ENCODE measurements around the gene MTHFSD.

Gene MTHFSD

DNA sequence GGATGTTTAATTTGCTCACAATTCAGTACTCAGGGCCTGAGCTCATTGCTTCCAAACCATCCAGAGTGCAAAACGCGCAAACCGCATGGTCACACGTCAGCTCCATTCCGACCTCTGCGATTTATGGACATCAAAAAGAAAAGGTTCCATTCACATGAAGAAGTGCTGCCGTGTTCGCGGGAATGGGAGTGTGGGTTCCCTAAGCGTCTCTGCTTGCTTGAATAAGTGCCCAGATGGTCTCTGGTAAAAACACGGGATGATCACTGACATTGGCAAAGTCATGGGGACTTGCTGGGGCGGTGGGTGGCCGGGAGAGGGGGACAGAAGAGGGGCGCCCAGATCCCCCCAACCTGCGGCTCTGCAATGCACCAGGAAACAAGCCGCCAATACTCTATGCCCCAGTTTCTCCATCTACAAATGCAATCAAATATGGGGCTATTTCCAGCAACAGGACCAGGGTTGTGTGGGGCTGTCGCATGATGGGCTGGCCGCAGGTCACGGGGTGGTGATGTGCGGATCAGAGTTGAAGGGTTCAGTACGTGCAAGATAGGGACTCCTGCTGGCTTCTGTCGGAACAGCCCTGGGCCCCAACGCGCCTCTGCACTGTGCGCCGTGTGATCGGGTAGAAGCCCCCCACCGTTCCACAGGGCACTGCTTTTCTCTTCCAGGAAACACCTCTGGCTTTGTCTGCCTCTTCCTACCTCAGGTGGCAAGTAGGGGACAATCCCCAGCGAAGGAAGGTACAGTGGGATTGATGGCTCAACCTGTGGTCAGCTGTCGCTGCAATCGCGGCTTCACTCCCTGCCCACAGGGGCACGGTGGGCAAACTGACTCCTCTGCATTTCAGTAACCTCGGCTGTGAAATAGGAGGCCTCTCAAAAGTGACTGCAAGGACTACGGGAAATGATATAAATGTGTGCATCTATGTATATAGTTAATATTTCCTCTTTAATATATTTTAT is 33.5 kb downstream of the MTHFSD start:
- no peaks in the 10 kb centered on the region for H3K79me2 ChIP-seq (ENCODE audit: control insufficient read depth, insufficient read depth, low read length)
- no CpG with 5 or more reads among the region's 35 CpGs for WGBS (ENCODE audit: extremely low coverage, insufficient coverage, low lambda C conversion rate)
- H3K27me3 ChIP-seq (ENCODE audit: insufficient read depth, low read length, poor library complexity) = peaks cover 6% of the 10 kb centered on the region
- no peak overlapping the region for H3K4me3 ChIP-seq (ENCODE audit: low read length)
- no peak overlapping the region for H2BK5ac ChIP-seq (ENCODE audit: low read length)
- H3K4ac ChIP-seq (ENCODE audit: low read depth, low read length) = no peak overlapping the region
- H3K56ac ChIP-seq (ENCODE audit: low read length) = no peak overlapping the region
- H4K5ac ChIP-seq (ENCODE audit: low read length) = no peak overlapping the region
- H3K27ac ChIP-seq (ENCODE audit: low read depth, low read length) = no peak overlapping the region
- no peaks in the 10 kb centered on the region for H3K36me3 ChIP-seq (ENCODE audit: control insufficient read depth, insufficient read depth, low read length)
- no peak overlapping the region for H2AK5ac ChIP-seq (ENCODE audit: low read length)
- no peak for DNase-seq
- no peaks in the 10 kb centered on the region for H3K79me1 ChIP-seq (ENCODE audit: low read length)
- no peak overlapping the region for H3K4me2 ChIP-seq (ENCODE audit: low read length)
- no peak overlapping the region for H3K23ac ChIP-seq (ENCODE audit: low read length)
- no peak overlapping the region for H3K9ac ChIP-seq (ENCODE audit: low read length)
- H2BK15ac ChIP-seq (replicated peaks; ENCODE audit: low read depth) = no peak overlapping the region
- H3K18ac ChIP-seq (ENCODE audit: low read length) = no peak overlapping the region
- no peak overlapping the region for H4K8ac ChIP-seq (ENCODE audit: low read depth, low read length)
- no peak overlapping the region for H2BK120ac ChIP-seq (ENCODE audit: low read depth, low read length)
- H3K4me1 ChIP-seq (ENCODE audit: control insufficient read depth, low read depth, low read length) = no peaks in the 10 kb centered on the region

DNA sequence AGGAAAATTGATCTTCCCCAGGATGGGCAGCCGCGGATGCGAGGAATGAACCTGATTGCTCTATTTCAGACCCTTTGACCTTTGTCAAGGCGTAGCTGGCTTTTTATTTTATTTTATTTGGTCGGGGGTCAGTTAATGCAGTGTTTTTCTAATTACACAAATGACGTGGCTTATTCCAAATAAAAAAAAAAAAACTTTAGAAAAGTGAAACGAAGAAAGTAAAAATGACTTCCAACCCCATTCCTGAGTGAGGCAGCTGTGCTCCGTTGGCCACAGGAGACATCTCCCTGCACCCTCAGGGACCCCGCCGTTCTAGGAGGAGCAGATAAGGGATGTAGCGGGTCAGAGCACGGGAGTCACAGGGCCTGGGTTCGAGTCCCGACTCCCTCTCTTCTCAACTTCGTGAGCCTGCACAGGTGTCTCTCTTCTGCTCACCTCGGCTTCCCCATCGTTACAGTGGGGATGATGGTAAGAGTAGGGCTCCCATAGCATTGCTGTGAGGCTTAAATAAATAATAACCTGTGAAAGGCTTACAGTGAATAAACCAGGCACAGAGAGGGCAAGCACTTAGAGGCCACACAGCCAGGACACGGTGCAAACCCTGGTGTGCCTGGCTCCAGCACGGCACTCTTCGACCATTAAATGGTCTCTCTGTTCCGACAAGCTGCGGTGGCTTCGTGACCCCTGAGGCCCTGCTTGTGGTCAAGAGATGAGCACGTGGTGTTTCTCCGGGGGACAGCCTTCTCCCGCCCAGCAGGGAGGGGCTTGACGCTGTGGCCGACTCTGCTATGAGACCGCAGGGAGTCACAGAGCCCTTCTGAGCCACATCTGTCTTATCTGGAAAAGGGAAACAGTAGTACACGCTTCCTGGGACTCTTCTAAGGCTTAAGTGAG is 34.5 kb downstream of the MTHFSD start:
- Histone ChIP-seq H3K4me3 (ENCODE audit: low read length) (no peak overlapping the region), H4K5ac (ENCODE audit: low read length) (no peak overlapping the region), H3K56ac (ENCODE audit: low read length) (no peak overlapping the region), H3K18ac (ENCODE audit: low read length) (no peak overlapping the region), H3K4ac (ENCODE audit: low read depth, low read length) (no peak overlapping the region), H3K36me3 (ENCODE audit: control insufficient read depth, insufficient read depth, low read length) (no peaks in the 10 kb centered on the region), H2BK5ac (ENCODE audit: low read length) (no peak overlapping the region), H3K79me1 (ENCODE audit: low read length) (no peaks in the 10 kb centered on the region), H3K4me1 (ENCODE audit: control insufficient read depth, low read depth, low read length) (no peaks in the 10 kb centered on the region), H3K9ac (ENCODE audit: low read length) (no peak overlapping the region), H3K27ac (ENCODE audit: low read depth, low read length) (no peak overlapping the region), H3K23ac (ENCODE audit: low read length) (no peak overlapping the region), H3K27me3 (ENCODE audit: insufficient read depth, low read length, poor library complexity) (peaks cover 12% of the 10 kb centered on the region), H3K4me2 (ENCODE audit: low read length) (no peak overlapping the region), H2BK15ac (replicated peaks; ENCODE audit: low read depth) (no peak overlapping the region), H4K8ac (ENCODE audit: low read depth, low read length) (no peak overlapping the region), H3K79me2 (ENCODE audit: control insufficient read depth, insufficient read depth, low read length) (no peaks in the 10 kb centered on the region), H2BK120ac (ENCODE audit: low read depth, low read length) (no peak overlapping the region), H2AK5ac (ENCODE audit: low read length) (no peak overlapping the region)
- WGBS (ENCODE audit: extremely low coverage, insufficient coverage, low lambda C conversion rate) = no CpG with 5 or more reads among the region's 30 CpGs
- no peak for DNase-seq

GRCh38 chr16:86519649-86520316 is 35.3 kb downstream of the MTHFSD start:
- Histone ChIP-seq H3K23ac (ENCODE audit: low read length) (no peak overlapping the region), H3K56ac (ENCODE audit: low read length) (peak overlapping the region; percentile 19), H3K4ac (ENCODE audit: low read depth, low read length) (no peak overlapping the region), H2AK5ac (ENCODE audit: low read length) (no peak overlapping the region), H3K4me3 (ENCODE audit: low read length) (no peak overlapping the region), H2BK15ac (replicated peaks; ENCODE audit: low read depth) (no peak overlapping the region), H4K8ac (ENCODE audit: low read depth, low read length) (no peak overlapping the region), H3K9ac (ENCODE audit: low read length) (no peak overlapping the region), H3K27me3 (ENCODE audit: insufficient read depth, low read length, poor library complexity) (peaks cover 19% of the 10 kb centered on the region), H3K36me3 (ENCODE audit: control insufficient read depth, insufficient read depth, low read length) (no peaks in the 10 kb centered on the region), H3K4me2 (ENCODE audit: low read length) (no peak overlapping the region), H3K79me2 (ENCODE audit: control insufficient read depth, insufficient read depth, low read length) (no peaks in the 10 kb centered on the region), H3K27ac (ENCODE audit: low read depth, low read length) (no peak overlapping the region), H4K5ac (ENCODE audit: low read length) (no peak overlapping the region), H2BK120ac (ENCODE audit: low read depth, low read length) (no peak overlapping the region), H3K4me1 (ENCODE audit: control insufficient read depth, low read depth, low read length) (no peaks in the 10 kb centered on the region), H2BK5ac (ENCODE audit: low read length) (no peak overlapping the region), H3K79me1 (ENCODE audit: low read length) (no peaks in the 10 kb centered on the region), H3K18ac (ENCODE audit: low read length) (no peak overlapping the region)
- DNase-seq = peak; percentile 60
- no CpG with 5 or more reads among the region's 31 CpGs for WGBS (ENCODE audit: extremely low coverage, insufficient coverage, low lambda C conversion rate)

DNA sequence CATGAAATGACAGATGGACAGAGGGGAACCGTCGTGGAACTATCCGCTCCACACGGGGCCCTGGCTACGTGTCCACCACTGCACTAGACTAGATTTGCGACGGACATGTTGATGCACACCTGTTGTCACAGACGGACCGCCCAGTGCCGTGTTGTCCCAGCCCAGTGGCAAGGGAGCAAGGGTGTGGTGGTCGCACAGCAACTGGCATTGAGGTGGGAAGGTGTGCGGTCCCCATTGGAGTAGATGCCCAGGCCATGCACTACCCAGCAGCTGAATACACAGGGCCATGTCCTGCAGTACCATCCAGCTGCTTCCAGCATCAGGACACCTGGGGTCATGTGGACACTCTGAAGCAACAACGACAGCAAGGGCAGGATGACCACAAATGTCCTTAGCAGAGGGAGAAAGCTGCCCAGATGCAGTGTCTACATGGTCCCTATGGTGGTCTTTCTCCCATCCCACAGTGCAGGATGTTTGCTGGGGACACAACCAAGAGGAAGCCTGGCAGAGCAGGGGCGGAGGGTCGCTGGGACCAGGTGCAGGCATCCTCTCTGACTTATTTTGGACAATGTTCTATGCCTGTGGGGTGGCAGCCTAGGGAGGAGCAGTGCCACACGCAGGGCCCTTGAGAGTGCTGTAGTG is 35.9 kb downstream of the MTHFSD start:
- no peak overlapping the region for H3K4me3 ChIP-seq (ENCODE audit: low read length)
- peaks cover 20% of the 10 kb centered on the region for H3K27me3 ChIP-seq (ENCODE audit: insufficient read depth, low read length, poor library complexity)
- H3K56ac ChIP-seq (ENCODE audit: low read length) = no peak overlapping the region
- no peak overlapping the region for H2BK120ac ChIP-seq (ENCODE audit: low read depth, low read length)
- H3K4ac ChIP-seq (ENCODE audit: low read depth, low read length) = no peak overlapping the region
- no CpG with 5 or more reads among the region's 16 CpGs for WGBS (ENCODE audit: extremely low coverage, insufficient coverage, low lambda C conversion rate)
- H2AK5ac ChIP-seq (ENCODE audit: low read length) = no peak overlapping the region
- no peak overlapping the region for H4K5ac ChIP-seq (ENCODE audit: low read length)
- H3K79me2 ChIP-seq (ENCODE audit: control insufficient read depth, insufficient read depth, low read length) = no peaks in the 10 kb centered on the region
- H3K23ac ChIP-seq (ENCODE audit: low read length) = no peak overlapping the region
- H4K8ac ChIP-seq (ENCODE audit: low read depth, low read length) = no peak overlapping the region
- H3K4me2 ChIP-seq (ENCODE audit: low read length) = no peak overlapping the region
- DNase-seq = no peak
- no peaks in the 10 kb centered on the region for H3K79me1 ChIP-seq (ENCODE audit: low read length)
- no peak overlapping the region for H3K27ac ChIP-seq (ENCODE audit: low read depth, low read length)
- no peak overlapping the region for H2BK5ac ChIP-seq (ENCODE audit: low read length)
- H3K36me3 ChIP-seq (ENCODE audit: control insufficient read depth, insufficient read depth, low read length) = no peaks in the 10 kb centered on the region
- H3K18ac ChIP-seq (ENCODE audit: low read length) = no peak overlapping the region
- H2BK15ac ChIP-seq (replicated peaks; ENCODE audit: low read depth) = no peak overlapping the region
- no peaks in the 10 kb centered on the region for H3K4me1 ChIP-seq (ENCODE audit: control insufficient read depth, low read depth, low read length)
- H3K9ac ChIP-seq (ENCODE audit: low read length) = no peak overlapping the region

GRCh38 chr16:86517652-86518258 is 37.3 kb downstream of the MTHFSD start:
- no peak overlapping the region for H2BK120ac ChIP-seq (ENCODE audit: low read depth, low read length)
- H3K79me2 ChIP-seq (ENCODE audit: control insufficient read depth, insufficient read depth, low read length) = peaks cover 3% of the 10 kb centered on the region
- H2BK5ac ChIP-seq (ENCODE audit: low read length) = no peak overlapping the region
- no peak overlapping the region for H4K5ac ChIP-seq (ENCODE audit: low read length)
- H3K4me2 ChIP-seq (ENCODE audit: low read length) = no peak overlapping the region
- no peak overlapping the region for H2AK5ac ChIP-seq (ENCODE audit: low read length)
- no peaks in the 10 kb centered on the region for H3K4me1 ChIP-seq (ENCODE audit: control insufficient read depth, low read depth, low read length)
- H3K36me3 ChIP-seq (ENCODE audit: control insufficient read depth, insufficient read depth, low read length) = no peaks in the 10 kb centered on the region
- no peak overlapping the region for H3K56ac ChIP-seq (ENCODE audit: low read length)
- H2BK15ac ChIP-seq (replicated peaks; ENCODE audit: low read depth) = no peak overlapping the region
- no peak overlapping the region for H4K8ac ChIP-seq (ENCODE audit: low read depth, low read length)
- H3K9ac ChIP-seq (ENCODE audit: low read length) = no peak overlapping the region
- peaks cover 29% of the 10 kb centered on the region for H3K27me3 ChIP-seq (ENCODE audit: insufficient read depth, low read length, poor library complexity)
- WGBS (ENCODE audit: extremely low coverage, insufficient coverage, low lambda C conversion rate) = no CpG with 5 or more reads among the region's 17 CpGs
- no peak overlapping the region for H3K27ac ChIP-seq (ENCODE audit: low read depth, low read length)
- DNase-seq = peak; percentile 79
- H3K4me3 ChIP-seq (ENCODE audit: low read length) = no peak overlapping the region
- no peak overlapping the region for H3K4ac ChIP-seq (ENCODE audit: low read depth, low read length)
- H3K23ac ChIP-seq (ENCODE audit: low read length) = no peak overlapping the region
- no peak overlapping the region for H3K18ac ChIP-seq (ENCODE audit: low read length)
- no peaks in the 10 kb centered on the region for H3K79me1 ChIP-seq (ENCODE audit: low read length)
